HepG2 (cell line): Measurements from ENCODE around the gene OR6S1. TPM values are rescaled to one million over a fixed set of nuclear protein-coding genes. Genes with fewer than 3 reads are reported as not detected.
A peak's percentile ranks its signal among the peaks of the same experiment; 100 is the strongest.

Source experiments
- ARID5B ChIP-seq: IDR thresholded peaks from 2 replicates; pipeline ENCODE4 v1.4.0; 2020; ENCODE audit warnings: mild to moderate bottlenecking, missing genetic modification reagents
- GATAD2A ChIP-seq: IDR thresholded peaks from 2 replicates; pipeline ENCODE4 v1.6.1; 2016
- MIER3 ChIP-seq: IDR thresholded peaks from 2 replicates; pipeline ENCODE4 v1.6.1; 2016; ENCODE audit warnings: missing compliant biosample characterization, borderline replicate concordance
- ONECUT2 ChIP-seq: sonication (generic); formaldehyde crosslinking; IDR thresholded peaks from 2 replicates; pipeline ENCODE4 v1.4.0; 2020; ENCODE audit warnings: missing genetic modification reagents
- SATB2 ChIP-seq: sonication (generic); formaldehyde crosslinking; IDR thresholded peaks from 2 replicates; pipeline ENCODE4 v1.5.0; 2020; ENCODE audit warnings: missing genetic modification reagents
- TEAD2 ChIP-seq: sonication (generic); formaldehyde crosslinking; IDR thresholded peaks from 2 replicates; pipeline ENCODE4 v1.9.0; 2021; ENCODE audit warnings: missing genetic modification reagents
- ZC3H4 ChIP-seq: sonication (generic); formaldehyde crosslinking; IDR thresholded peaks from 2 replicates; pipeline ENCODE4 v1.4.0; 2020; ENCODE audit warnings: missing genetic modification reagents, borderline replicate concordance
- ZKSCAN8 ChIP-seq: IDR thresholded peaks from 2 replicates; pipeline ENCODE4 v1.6.1; 2016; ENCODE audit warnings: borderline replicate concordance, missing genetic modification reagents, missing compliant biosample characterization
- ZMYM2 ChIP-seq: sonication (generic); formaldehyde crosslinking; IDR thresholded peaks from 2 replicates; pipeline ENCODE4 v1.8.0; 2022; ENCODE audit warnings: mild to moderate bottlenecking, missing genetic modification reagents
- ZNF615 ChIP-seq: sonication (generic); formaldehyde crosslinking; IDR thresholded peaks from 2 replicates; pipeline ENCODE4 v1.5.0; 2020; ENCODE audit warnings: mild to moderate bottlenecking, missing genetic modification reagents, borderline replicate concordance
- polyA plus RNA-seq, 8 experiments: library from polyadenylated mRNA; depleted of rRNA in 3 of 8; stranded (reverse) in 7 of 8; unstranded in 1 of 8; fragments of >200 nt; fragmentation: Illumina TruSeq in 4 of 8; extraction: Trizol in 4 of 8; gene quantifications; 2 replicates each; pipeline versions ENCODE4 v1.2.1 to v1.2.3, GENCODE V29; 2011 to 2016; ENCODE audit warnings: low read depth in 4 of 8, missing spikeins in 1 of 8, mixed read lengths in 1 of 8; ENCODE audit not compliant: insufficient read depth in 1 of 8
- total RNA-seq, 5 experiments: library from RNA; depleted of rRNA; stranded (reverse); fragments of >200 nt; fragmentation: Illumina TruSeq; extraction: Trizol; gene quantifications; 2 replicates each; pipeline ENCODE4 v1.2.3, GENCODE V29; 2016; ENCODE audit warnings: low read depth in 1 of 5
- TF ChIP-seq, protein P1 (sequence below), 2 experiments: fragments of 450-650 bp in 1 of 2; sonication (generic) in 1 of 2; formaldehyde crosslinking in 1 of 2; IDR thresholded peaks; 2 replicates each; pipeline versions ENCODE4 v1.6.1 to v1.8.0; 2016 to 2022; ENCODE audit warnings: antibody characterized with exemption in 1 of 2, mild to moderate bottlenecking in 1 of 2, missing genetic modification reagents in 1 of 2
- TF ChIP-seq, protein P2 (sequence below): sonication (generic); formaldehyde crosslinking; IDR thresholded peaks from 2 replicates; pipeline ENCODE4 v1.4.0; 2020; ENCODE audit warnings: missing genetic modification reagents

The OR6S1 gene
- total and polyA plus RNA-seq, 2 of the 13 experiments (the other 11 are each of a cell fraction or from before 2014, with no cell fraction given): 0.09 TPM; not detected in 1

- peak; percentile 73 for TF ChIP-seq ARID5B
- peak; percentile 80 for TF ChIP-seq GATAD2A (CRISPR knock-in tag)
- 0 out of 2 replicates have a peak, but pooled peaks have one; percentile 32 for TF ChIP-seq ONECUT2
- 0 out of 2 replicates have a peak, but pooled peaks have one; percentile 44 for TF ChIP-seq ZKSCAN8
- peak; percentile 37; the same call in 1 of the 2 replicates for TF ChIP-seq SATB2 (CRISPR knock-in tag)
- TF ChIP-seq, protein P1, sequence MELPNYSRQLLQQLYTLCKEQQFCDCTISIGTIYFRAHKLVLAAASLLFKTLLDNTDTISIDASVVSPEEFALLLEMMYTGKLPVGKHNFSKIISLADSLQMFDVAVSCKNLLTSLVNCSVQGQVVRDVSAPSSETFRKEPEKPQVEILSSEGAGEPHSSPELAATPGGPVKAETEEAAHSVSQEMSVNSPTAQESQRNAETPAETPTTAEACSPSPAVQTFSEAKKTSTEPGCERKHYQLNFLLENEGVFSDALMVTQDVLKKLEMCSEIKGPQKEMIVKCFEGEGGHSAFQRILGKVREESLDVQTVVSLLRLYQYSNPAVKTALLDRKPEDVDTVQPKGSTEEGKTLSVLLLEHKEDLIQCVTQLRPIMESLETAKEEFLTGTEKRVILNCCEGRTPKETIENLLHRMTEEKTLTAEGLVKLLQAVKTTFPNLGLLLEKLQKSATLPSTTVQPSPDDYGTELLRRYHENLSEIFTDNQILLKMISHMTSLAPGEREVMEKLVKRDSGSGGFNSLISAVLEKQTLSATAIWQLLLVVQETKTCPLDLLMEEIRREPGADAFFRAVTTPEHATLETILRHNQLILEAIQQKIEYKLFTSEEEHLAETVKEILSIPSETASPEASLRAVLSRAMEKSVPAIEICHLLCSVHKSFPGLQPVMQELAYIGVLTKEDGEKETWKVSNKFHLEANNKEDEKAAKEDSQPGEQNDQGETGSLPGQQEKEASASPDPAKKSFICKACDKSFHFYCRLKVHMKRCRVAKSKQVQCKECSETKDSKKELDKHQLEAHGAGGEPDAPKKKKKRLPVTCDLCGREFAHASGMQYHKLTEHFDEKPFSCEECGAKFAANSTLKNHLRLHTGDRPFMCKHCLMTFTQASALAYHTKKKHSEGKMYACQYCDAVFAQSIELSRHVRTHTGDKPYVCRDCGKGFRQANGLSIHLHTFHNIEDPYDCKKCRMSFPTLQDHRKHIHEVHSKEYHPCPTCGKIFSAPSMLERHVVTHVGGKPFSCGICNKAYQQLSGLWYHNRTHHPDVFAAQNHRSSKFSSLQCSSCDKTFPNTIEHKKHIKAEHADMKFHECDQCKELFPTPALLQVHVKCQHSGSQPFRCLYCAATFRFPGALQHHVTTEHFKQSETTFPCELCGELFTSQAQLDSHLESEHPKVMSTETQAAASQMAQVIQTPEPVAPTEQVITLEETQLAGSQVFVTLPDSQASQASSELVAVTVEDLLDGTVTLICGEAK (IDR thresholded peaks at IDR 0.05): no peak
- TF ChIP-seq, protein P1 (CRISPR knock-in tag; IDR thresholded peaks at IDR 0.05): peak; percentile 74; the same call in 1 of the 2 replicates
- TF ChIP-seq MIER3 (CRISPR knock-in tag): peak; percentile 81; the same call in 1 of the 2 replicates
- TF ChIP-seq TEAD2 (CRISPR knock-in tag): no peak
- TF ChIP-seq, protein P2, sequence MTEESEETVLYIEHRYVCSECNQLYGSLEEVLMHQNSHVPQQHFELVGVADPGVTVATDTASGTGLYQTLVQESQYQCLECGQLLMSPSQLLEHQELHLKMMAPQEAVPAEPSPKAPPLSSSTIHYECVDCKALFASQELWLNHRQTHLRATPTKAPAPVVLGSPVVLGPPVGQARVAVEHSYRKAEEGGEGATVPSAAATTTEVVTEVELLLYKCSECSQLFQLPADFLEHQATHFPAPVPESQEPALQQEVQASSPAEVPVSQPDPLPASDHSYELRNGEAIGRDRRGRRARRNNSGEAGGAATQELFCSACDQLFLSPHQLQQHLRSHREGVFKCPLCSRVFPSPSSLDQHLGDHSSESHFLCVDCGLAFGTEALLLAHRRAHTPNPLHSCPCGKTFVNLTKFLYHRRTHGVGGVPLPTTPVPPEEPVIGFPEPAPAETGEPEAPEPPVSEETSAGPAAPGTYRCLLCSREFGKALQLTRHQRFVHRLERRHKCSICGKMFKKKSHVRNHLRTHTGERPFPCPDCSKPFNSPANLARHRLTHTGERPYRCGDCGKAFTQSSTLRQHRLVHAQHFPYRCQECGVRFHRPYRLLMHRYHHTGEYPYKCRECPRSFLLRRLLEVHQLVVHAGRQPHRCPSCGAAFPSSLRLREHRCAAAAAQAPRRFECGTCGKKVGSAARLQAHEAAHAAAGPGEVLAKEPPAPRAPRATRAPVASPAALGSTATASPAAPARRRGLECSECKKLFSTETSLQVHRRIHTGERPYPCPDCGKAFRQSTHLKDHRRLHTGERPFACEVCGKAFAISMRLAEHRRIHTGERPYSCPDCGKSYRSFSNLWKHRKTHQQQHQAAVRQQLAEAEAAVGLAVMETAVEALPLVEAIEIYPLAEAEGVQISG (CRISPR knock-in tag): peak; percentile 70
- TF ChIP-seq ZNF615 (CRISPR knock-in tag): 0 out of 2 replicates have a peak, but pooled peaks have one; percentile 50
- TF ChIP-seq ZMYM2 (CRISPR knock-in tag): peak; percentile 96
- TF ChIP-seq ZC3H4: no peak; the same call in 1 of the 2 replicates
Measured at GRCh38 chr14:20662968-20663732, 21.7 kb upstream of the OR6S1 start (continued).
